BLaER1 treated with 17β-estradiol and CSF1 and Interleukin-3, amounts not matched to agents 10 nM and 100 nM (cell line): ENCODE data around the gene RPP30.
"Not testable (repeated sequence)": the region's sequence is repeated elsewhere in the genome, so short reads cannot be mapped to it uniquely, and the experiment has no call there.

Experiments used
- H3K27ac ChIP-seq, 11 experiments: shearing (Covaris generic); formaldehyde crosslinking; 2 replicates each; pipeline ENCODE4 v1.8.1; 2022
- H3K27me3 ChIP-seq, 11 experiments: shearing (Covaris generic); formaldehyde crosslinking; 2 replicates each; pipeline ENCODE4 v1.8.1; 2022
- H3K36me3 ChIP-seq, 11 experiments: shearing (Covaris generic); formaldehyde crosslinking; 2 replicates each; pipeline ENCODE4 v1.8.1; 2022
- H3K4me1 ChIP-seq, 10 experiments: shearing (Covaris generic); formaldehyde crosslinking; 2 replicates each; pipeline ENCODE4 v1.8.1; 2022
- H3K4me2 ChIP-seq, 11 experiments: shearing (Covaris generic); formaldehyde crosslinking; 2 replicates each; pipeline ENCODE4 v1.8.1; 2022
- H3K4me3 ChIP-seq, 10 experiments: shearing (Covaris generic); formaldehyde crosslinking; 2 replicates each; pipeline ENCODE4 v1.8.1; 2022
- H3K9ac ChIP-seq, 11 experiments: shearing (Covaris generic); formaldehyde crosslinking; 2 replicates each; pipeline ENCODE4 v1.8.1; 2022
- H3K9me3 ChIP-seq, 11 experiments: shearing (Covaris generic); formaldehyde crosslinking; replicated peaks in 1 of 11; 2 replicates each; pipeline ENCODE4 v1.8.1; 2022
- H4K20me1 ChIP-seq, 11 experiments: shearing (Covaris generic); formaldehyde crosslinking; 2 replicates each; pipeline ENCODE4 v1.8.1; 2022
- Cebpa-rat ChIP-seq, 11 experiments: shearing (Covaris generic); IDR thresholded peaks; 2 replicates each; pipeline ENCODE4 v1.8.1; 2022

RPP30 gene

GRCh38 chr10:90859321-90859751 lies 12.4 kb upstream of the RPP30 start:
- Histone ChIP-seq H3K27me3 (peaks cover 24 to 77% (median 67%) of the 10 kb centered on the region in 11 experiments), H3K27ac (peak overlapping the region in 10 of 11 experiments; percentile 29 to 98 (median 77); a peak in 15 of 22 replicates)

GRCh38 chr10:90860790-90861189 lies 11.0 kb upstream of the RPP30 start:
- peak overlapping the region in 2 of 11 experiments; percentile 96 to 98; a peak in 5 of 22 replicates for H3K27ac ChIP-seq
- H3K36me3 ChIP-seq: no peaks in the 10 kb centered on the region
- H3K4me2 ChIP-seq: peak overlapping the region in 4 of 11 experiments; percentile 29 to 94 (median 86); a peak in 6 of 22 replicates
- H3K4me3 ChIP-seq: no peak overlapping the region
- H3K9me3 ChIP-seq: peaks cover 0 to 9% (median 0%) of the 10 kb centered on the region in 11 experiments; a peak in 1 of 22 replicates
- peaks cover 0 to 13% (median 9%) of the 10 kb centered on the region in 11 experiments; a peak in 9 of 22 replicates for H4K20me1 ChIP-seq
- H3K27me3 ChIP-seq: peaks cover 9 to 63% (median 53%) of the 10 kb centered on the region in 11 experiments; a peak in 21 of 22 replicates
- TF ChIP-seq Cebpa-rat (IDR thresholded peaks at IDR 0.05): no peak
- peaks cover 17 to 43% (median 32%) of the 10 kb centered on the region in 10 experiments for H3K4me1 ChIP-seq
- no peak overlapping the region for H3K9ac ChIP-seq

More at GRCh38 chr10:90859321-90859751, 12.4 kb upstream of the RPP30 start:
- peak overlapping the region in 9 of 11 experiments; percentile 29 to 98 (median 92); a peak in 17 of 22 replicates for H3K4me2 ChIP-seq
- peaks cover 0 to 25% (median 10%) of the 10 kb centered on the region in 11 experiments; a peak in 10 of 22 replicates for H4K20me1 ChIP-seq
- peak in 2 of 11 experiments; percentile 38 to 70; a peak in 2 of 22 replicates for TF ChIP-seq Cebpa-rat (IDR thresholded peaks at IDR 0.05)
- H3K9ac ChIP-seq: peak overlapping the region in 5 of 11 experiments; percentile 86 to 97 (median 92); a peak in 10 of 22 replicates
- H3K4me1 ChIP-seq: peaks cover 17 to 57% (median 35%) of the 10 kb centered on the region in 10 experiments
- H3K36me3 ChIP-seq: no peaks in the 10 kb centered on the region
- peak overlapping the region in 3 of 10 experiments; percentile 73 to 91 (median 87); a peak in 6 of 20 replicates for H3K4me3 ChIP-seq
- peaks cover 0 to 9% (median 0%) of the 10 kb centered on the region in 11 experiments; a peak in 1 of 22 replicates for H3K9me3 ChIP-seq

- H3K4me3 ChIP-seq: no peak overlapping the region
- H3K4me2 ChIP-seq: no peak overlapping the region
- peaks cover 0 to 40% (median 31%) of the 10 kb centered on the region in 11 experiments; a peak in 17 of 22 replicates for H3K27me3 ChIP-seq
- H3K36me3 ChIP-seq: no peaks in the 10 kb centered on the region
- H3K27ac ChIP-seq: no peak overlapping the region
- H3K9me3 ChIP-seq: no peaks in the 10 kb centered on the region
- H3K9ac ChIP-seq: no peak overlapping the region
- H4K20me1 ChIP-seq: no peaks in the 10 kb centered on the region
- H3K4me1 ChIP-seq: peaks cover 5 to 39% (median 22%) of the 10 kb centered on the region in 10 experiments; a peak in 16 of 20 replicates
- TF ChIP-seq Cebpa-rat (IDR thresholded peaks at IDR 0.05): no peak
Measured at GRCh38 chr10:90862908-90863514, 8.8 kb upstream of the RPP30 start.

GRCh38 chr10:90865401-90865800 lies 6.4 kb upstream of the RPP30 start:
- no peak for TF ChIP-seq Cebpa-rat (IDR thresholded peaks at IDR 0.05)
- H3K4me1 ChIP-seq: peaks cover 0 to 18% (median 2%) of the 10 kb centered on the region in 10 experiments; a peak in 8 of 20 replicates
- no peaks in the 10 kb centered on the region for H3K36me3 ChIP-seq
- no peak overlapping the region for H3K4me3 ChIP-seq
- H3K4me2 ChIP-seq: no peak overlapping the region
- peaks cover 5 to 14% (median 12%) of the 10 kb centered on the region in 11 experiments for H3K9me3 ChIP-seq
- H3K27ac ChIP-seq: no peak overlapping the region
- peaks cover 0 to 17% (median 8%) of the 10 kb centered on the region in 11 experiments; a peak in 16 of 22 replicates for H3K27me3 ChIP-seq
- H4K20me1 ChIP-seq: no peaks in the 10 kb centered on the region
- H3K9ac ChIP-seq: no peak overlapping the region

- Histone ChIP-seq H3K4me3 (no peak overlapping the region), H3K4me2 (no peak overlapping the region), H3K27ac (no peak overlapping the region), H4K20me1 (no peaks in the 10 kb centered on the region), H3K9me3 (peaks cover 5 to 14% (median 12%) of the 10 kb centered on the region in 11 experiments), H3K27me3 (peaks cover 0 to 9% (median under 1%) of the 10 kb centered on the region in 11 experiments; a peak in 6 of 22 replicates), H3K4me1 (peaks cover 0 to 16% (median 4%) of the 10 kb centered on the region in 10 experiments; a peak in 11 of 20 replicates), H3K9ac (no peak overlapping the region), H3K36me3 (no peaks in the 10 kb centered on the region)
- no peak for TF ChIP-seq Cebpa-rat (IDR thresholded peaks at IDR 0.05)
Measured at GRCh38 chr10:90866050-90866598, 5.7 kb upstream of the RPP30 start.

- peak overlapping the region; percentile 76 to 98 (median 88) for H3K4me3 ChIP-seq
- peak overlapping the region; percentile 19 to 88 (median 77); a peak in 18 of 22 replicates for H3K27ac ChIP-seq
- H3K27me3 ChIP-seq: no peaks in the 10 kb centered on the region
- H3K36me3 ChIP-seq: peaks cover 8 to 18% (median 11%) of the 10 kb centered on the region in 11 experiments; a peak in 21 of 22 replicates
- peaks cover 21 to 32% (median 27%) of the 10 kb centered on the region in 10 experiments for H3K4me1 ChIP-seq
- H3K9me3 ChIP-seq: peaks cover 5 to 14% (median 12%) of the 10 kb centered on the region in 11 experiments
- H4K20me1 ChIP-seq: peaks cover 0 to 25% (median 10%) of the 10 kb centered on the region in 11 experiments; a peak in 9 of 22 replicates
- no peak for TF ChIP-seq Cebpa-rat (IDR thresholded peaks at IDR 0.05)
- H3K9ac ChIP-seq: peak overlapping the region; percentile 80 to 90 (median 86); a peak in 21 of 22 replicates
- H3K4me2 ChIP-seq: peak overlapping the region; percentile 80 to 96 (median 93)
Measured at GRCh38 chr10:90871279-90871765, 452 bp upstream of the RPP30 start.

- no peaks in the 10 kb centered on the region for H3K27me3 ChIP-seq
- TF ChIP-seq Cebpa-rat (IDR thresholded peaks at IDR 0.05): no peak
- peaks cover 5 to 14% (median 12%) of the 10 kb centered on the region in 11 experiments for H3K9me3 ChIP-seq
- H3K4me3 ChIP-seq: peak overlapping the region; percentile 76 to 98 (median 88)
- peak overlapping the region; percentile 52 to 88 (median 77); a peak in 20 of 22 replicates for H3K27ac ChIP-seq
- peaks cover 0 to 25% (median 10%) of the 10 kb centered on the region in 11 experiments; a peak in 9 of 22 replicates for H4K20me1 ChIP-seq
- H3K9ac ChIP-seq: peak overlapping the region; percentile 80 to 90 (median 86)
- H3K4me2 ChIP-seq: peak overlapping the region; percentile 90 to 98 (median 94)
- peaks cover 21 to 32% (median 27%) of the 10 kb centered on the region in 10 experiments for H3K4me1 ChIP-seq
- peaks cover 21 to 31% (median 24%) of the 10 kb centered on the region in 11 experiments for H3K36me3 ChIP-seq
Measured at GRCh38 chr10:90872648-90873020, 860 bp downstream of the RPP30 start.

GRCh38 chr10:90879062-90879461 lies 7.3 kb downstream of the RPP30 start:
- Histone ChIP-seq H3K4me3 (no peak overlapping the region), H3K27ac (no peak overlapping the region), H3K4me2 (no peak overlapping the region), H4K20me1 (peaks cover 0 to 13% (median 4%) of the 10 kb centered on the region in 11 experiments; a peak in 9 of 22 replicates), H3K27me3 (no peaks in the 10 kb centered on the region), H3K4me1 (peaks cover 2 to 9% (median 5%) of the 10 kb centered on the region in 10 experiments; a peak in 18 of 20 replicates), H3K9me3 (no peaks in the 10 kb centered on the region), H3K36me3 (peaks cover 74 to 92% (median 85%) of the 10 kb centered on the region in 11 experiments), H3K9ac (no peak overlapping the region; a peak in 1 of 22 replicates)
- no peak for TF ChIP-seq Cebpa-rat (IDR thresholded peaks at IDR 0.05)

- Histone ChIP-seq H3K36me3 (peaks cover 85 to 99% (median 94%) of the 10 kb centered on the region in 11 experiments), H4K20me1 (peaks cover 0 to 12% (median 0%) of the 10 kb centered on the region in 11 experiments; a peak in 4 of 22 replicates)
- H3K27me3 ChIP-seq, H3K4me2 ChIP-seq, H3K27ac ChIP-seq, H3K9ac ChIP-seq, H3K4me1 ChIP-seq, H3K4me3 ChIP-seq, H3K9me3 ChIP-seq: not testable (repeated sequence)
Measured at GRCh38 chr10:90880059-90880719, 8.4 kb downstream of the RPP30 start.
